OCI-M1 (cell line): ENCODE measurements around the gene RPTOR.

Experiments
- DNase-seq: peaks from one replicate; lab custom pipeline; 2025; lab: John Stamatoyannopoulos, UW

Gene RPTOR

GRCh38 chr17:80817321-80817845, 272.7 kb downstream of the RPTOR start:
- DNase-seq, result no peak

DNA sequence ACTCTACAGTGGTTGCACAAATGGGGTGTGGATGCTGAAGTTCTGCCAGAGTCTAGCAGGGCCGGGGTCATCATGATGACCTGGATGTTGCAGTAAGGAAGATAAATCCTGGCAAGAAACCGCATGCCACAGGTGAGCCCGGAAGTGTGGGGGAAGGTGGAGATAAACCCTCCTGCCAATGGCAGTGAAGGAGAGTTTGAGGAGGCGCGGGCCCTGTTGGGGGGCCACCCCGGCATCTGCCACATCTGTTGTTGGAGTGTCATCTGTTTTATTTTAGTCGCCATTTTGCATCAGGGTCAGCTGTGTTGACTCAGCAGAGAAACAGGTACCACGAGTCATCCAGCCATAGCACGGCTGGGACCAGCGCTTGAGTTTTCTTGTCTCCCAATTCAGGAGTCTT, 273.2 kb downstream of the RPTOR start:
- no peak for DNase-seq

- DNase-seq, result no peak
These were observed 274.2 kb downstream of the RPTOR start for GRCh38 chr17:80818871-80819270.

DNA sequence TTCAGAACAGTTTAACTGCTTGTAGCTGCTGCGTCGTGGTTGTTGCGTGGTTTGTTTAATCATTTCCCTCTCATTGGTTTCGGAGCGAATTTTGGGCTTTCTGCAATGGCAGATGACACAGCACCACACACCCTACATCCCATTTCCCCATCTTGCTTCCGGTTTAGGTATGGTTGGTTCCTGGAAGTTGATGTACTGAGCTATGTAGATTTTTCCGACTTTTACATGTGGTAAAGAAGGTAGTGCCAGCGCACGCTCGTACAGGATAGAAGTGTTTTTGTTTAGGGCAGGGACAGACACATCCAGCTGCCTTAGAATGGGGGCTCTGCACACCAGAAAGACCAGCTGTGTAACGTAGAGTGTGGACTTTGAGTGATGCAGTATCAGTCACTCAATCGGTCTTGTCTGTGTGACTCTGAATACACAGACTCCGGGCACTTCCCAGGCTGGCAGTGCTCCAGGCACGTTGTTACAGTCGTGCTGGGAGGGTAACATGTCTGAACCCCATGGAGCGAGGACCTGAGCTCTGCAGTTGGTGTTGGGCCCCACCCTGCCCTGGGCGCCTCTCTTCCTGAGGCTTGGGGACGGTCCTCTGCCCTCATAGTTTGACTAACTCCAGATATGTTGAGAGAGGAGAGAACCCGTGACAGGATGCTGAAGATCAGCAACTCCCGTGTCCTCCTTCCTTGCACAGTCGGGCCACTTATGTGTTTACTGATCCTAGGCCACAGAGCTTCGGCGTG, 275.0 kb downstream of the RPTOR start:
- DNase-seq, result no peak

DNA sequence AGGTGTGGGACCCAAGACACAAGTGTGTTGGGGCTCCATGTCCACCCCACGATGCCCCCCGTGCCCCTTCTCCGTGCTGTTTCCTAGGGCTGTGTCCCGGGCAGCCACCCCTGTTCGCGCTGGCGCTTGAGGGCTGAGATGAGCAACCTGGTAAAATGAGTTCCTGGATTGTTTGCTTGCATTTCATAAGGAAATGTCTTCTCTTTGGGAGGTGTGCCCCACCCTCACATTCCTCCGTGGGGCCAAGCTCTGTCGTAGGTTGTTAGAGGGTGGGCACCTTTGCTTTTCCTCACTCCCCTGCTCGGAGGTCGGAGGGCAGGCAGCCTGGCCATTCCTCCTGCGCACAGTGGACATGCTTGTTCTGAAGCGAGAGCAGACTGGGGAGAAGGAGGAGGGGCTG, 275.7 kb downstream of the RPTOR start:
- no peak for DNase-seq

GRCh38 chr17:80821546-80821945, 276.9 kb downstream of the RPTOR start:
- no peak for DNase-seq

GRCh38 chr17:80822021-80822699, 277.5 kb downstream of the RPTOR start:
- DNase-seq, result no peak

DNA sequence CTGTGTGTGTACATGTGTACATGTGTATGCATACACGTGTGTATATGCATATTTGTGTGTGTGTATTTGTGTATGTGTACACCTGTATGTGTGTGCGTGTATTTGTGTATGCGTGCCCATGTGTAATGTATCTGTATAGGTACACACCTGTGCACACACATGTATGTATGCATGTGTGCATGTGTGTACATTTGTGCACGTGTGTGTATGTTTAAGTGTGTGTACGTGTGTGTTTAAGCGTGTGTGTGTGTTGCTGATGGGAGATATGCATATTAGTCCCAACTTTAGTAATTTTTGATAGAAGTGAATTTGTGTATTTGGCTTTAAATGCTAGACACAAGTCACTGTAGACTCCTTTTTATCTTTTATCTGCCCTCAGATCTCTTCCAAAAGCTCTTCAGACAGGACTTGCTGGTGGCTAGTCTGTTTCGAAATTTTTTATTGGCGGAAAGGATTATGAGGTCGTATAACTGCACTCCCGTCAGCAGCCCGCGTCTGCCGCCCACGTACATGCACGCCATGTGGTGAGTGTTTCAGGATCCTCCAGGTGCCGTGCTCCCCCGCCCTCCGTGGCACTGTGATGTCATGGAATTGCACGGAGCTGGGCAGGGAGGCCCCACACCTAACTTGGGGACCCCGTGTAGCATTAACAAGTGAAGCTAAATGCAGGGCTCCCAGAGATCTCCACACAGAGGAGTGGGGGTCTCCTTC, 278.2 kb downstream of the RPTOR start:
- no peak for DNase-seq

DNA sequence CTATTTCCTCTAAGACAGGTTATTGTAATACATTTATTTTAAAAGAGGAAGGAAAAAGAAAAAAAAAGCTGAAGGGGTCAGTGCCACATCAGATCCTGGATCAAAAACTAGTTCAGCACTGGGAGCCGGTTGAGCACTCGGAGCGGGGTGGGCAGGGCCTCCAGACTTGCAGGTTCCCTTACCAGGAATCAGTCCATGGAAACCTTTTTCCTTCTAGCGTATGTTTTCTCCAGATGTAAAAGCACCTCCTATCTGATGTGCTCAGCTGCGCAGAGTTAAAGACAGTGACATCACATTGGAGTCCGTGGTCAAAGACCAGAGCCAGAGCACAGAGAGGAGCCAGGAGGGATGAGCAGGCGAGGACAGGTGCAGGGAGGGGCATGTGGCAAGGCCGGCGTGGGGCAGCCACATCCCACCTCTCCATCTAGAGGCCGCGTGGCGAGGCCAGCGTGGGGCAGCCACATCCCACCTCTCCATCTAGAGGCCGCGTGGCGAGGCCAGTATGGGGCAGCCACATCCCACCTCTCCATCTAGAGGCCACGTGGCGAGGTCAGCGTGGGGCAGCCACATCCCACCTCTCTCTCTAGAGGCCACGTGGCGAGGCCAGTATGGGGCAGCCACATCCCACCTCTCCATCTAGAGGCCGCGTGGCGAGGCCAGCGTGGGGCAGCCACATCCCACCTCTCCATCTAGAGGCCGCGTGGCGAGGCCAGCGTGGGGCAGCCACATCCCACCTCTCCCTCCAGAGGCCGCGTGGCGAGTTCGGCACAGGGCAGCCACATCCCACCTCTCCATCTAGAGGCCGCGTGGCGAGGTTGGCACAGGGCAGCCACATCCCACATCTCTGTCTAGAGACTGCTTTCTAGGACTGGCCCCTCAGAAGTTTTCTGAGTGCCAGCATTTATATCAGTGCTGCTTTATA, 280.2 kb downstream of the RPTOR start:
- DNase-seq, result no peak

- no peak for DNase-seq
These were observed 281.1 kb downstream of the RPTOR start for GRCh38 chr17:80825471-80826345.

DNA sequence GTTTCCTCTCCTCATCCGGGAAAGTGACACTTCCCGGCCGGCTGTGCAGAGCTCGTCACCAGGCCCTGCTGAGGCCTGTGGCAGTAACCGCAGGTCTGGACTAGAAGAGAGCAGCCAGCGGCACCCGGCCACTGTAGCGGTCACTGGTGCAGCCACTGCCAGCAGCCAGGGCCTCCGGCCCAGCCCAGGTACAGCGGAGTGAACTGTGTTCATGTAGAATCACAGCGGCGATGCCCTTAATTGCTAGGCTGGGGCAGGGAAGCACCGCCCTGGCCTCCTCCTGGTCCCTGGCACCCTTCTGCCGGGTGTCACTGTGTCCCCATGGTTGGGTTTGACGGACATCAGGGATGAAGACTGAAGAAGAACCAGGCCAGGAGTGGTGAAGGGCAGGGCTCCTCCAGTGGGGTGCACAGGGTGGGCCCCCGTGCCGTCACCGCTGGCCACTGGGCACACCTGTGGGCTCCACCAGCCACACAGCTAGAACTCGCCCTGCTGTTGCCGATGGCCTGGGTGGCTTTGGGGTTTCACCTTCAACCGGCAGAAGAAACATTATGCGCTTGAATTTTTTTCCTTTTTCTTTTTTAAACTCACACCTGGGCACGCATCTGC, 281.8 kb downstream of the RPTOR start:
- DNase-seq, result no peak

DNA sequence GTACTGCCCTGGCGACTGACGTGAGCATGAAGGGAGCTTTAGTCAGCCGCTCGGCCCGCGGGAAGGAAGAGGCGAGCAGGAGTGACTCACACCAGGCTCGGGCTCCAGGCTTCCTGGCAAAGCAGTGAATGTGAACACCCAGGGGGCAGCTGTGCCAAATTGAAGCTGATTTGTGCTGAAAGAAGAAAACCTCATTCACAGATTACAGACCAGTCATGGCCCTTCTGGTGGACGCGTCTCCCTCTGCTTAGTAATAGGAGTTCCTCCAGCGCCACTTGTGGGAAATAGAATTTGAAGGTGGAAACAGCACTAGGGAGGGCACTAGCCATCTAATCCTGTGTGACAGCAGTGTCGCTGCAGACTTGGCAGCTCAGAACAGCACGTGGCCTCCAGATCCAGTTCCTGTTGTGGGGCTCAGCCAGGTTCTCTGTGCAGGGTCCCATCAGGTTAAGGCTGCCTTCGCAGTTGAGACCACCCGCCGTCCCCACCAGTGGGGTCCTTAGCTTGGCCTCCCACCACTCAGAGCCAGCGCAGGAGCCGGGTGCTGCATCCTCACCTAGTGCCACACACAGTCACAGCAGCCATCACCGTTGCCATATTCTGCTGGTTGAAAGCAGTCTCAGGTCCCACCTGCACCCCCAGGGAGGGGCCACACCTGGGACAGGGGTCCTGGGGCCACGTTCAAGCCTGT, 282.5 kb downstream of the RPTOR start:
- DNase-seq, result no peak

DNA sequence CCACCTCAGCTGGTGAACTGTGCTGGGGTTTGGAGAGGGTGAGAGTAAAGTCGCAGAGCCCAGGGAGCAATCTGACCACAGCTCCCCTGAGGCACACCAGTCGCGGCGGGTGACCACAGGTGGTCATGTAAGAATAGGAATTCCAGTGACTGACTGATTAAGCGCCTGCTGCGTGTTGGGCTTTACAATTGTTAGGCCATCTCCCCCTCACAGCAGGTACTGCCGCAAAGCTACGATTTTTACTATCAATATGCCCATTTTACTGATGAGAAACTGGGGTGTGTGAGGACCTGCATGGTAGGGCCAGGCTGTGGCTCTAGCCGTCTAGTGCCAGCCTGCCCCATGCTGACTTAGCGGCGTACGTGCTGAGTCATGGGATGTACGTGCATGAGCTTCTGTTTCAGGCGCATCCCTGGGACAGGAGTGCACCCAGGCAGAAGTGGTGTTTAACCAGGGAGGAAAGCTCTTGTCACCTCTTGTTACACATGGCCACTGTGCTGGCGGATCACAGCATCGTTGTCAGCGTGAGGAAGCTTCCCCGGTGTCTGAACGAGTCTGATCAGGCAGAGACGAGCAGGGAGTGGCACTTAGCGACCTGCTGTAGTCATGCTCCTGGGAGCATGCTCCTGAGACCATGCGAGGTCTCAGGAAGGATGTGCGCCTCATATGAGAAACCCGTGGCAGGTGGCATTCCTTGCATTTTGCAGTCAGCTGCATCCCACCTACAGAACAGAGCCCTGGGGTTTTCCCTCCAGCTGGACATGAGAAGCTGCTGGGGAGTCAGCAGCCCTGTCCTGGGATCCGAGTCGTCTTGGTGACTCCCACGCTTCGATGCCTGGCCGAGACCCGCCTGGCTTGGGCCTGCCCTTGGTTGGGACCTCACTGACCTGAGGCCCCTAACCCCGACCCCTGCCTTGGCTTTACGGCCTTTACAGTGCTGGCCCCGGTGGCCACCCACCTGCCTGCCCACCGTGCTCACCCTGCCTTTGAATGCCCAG, 283.3 kb downstream of the RPTOR start:
- no peak for DNase-seq

- DNase-seq, result no peak
These were observed 284.7 kb downstream of the RPTOR start for GRCh38 chr17:80829166-80829813.

DNA sequence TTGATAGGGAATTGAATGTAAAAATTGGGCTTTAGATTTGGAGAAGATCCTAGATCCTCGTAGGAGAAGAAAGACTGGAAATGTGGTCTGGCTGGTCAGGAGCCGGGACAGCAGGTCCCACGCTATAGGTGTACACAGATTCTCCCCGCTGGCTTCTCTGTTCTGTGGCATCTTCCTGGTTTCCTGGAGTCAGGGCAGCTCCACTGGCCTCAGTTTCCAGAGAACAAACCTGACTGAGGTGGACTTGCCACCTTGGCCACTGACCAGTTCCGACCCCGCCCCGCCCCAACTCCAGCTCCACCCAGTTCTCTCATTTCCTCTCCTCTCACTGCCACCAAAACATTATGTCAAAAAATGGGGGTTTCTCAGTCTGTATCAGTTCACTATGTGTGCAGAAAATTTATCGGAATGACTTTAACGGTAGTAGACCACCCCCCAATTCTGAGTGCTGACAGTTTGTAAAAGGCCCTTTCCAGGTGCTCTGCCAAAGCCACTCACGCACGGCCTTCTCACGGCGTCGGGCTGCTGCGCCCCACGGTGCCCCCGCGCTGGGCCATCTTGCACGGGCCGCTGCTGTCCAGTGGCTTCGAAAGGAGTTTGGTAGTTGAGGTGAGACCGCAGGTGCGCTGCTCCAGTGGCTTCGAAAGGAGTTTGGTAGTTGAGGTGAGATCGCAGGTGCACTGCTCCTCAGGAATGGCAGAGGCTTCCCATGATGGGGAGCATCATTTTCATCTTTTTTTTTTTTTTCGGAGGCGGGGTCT, 285.6 kb downstream of the RPTOR start:
- no peak for DNase-seq

- DNase-seq, result no peak
These were observed 286.9 kb downstream of the RPTOR start for GRCh38 chr17:80831491-80831890.

DNA sequence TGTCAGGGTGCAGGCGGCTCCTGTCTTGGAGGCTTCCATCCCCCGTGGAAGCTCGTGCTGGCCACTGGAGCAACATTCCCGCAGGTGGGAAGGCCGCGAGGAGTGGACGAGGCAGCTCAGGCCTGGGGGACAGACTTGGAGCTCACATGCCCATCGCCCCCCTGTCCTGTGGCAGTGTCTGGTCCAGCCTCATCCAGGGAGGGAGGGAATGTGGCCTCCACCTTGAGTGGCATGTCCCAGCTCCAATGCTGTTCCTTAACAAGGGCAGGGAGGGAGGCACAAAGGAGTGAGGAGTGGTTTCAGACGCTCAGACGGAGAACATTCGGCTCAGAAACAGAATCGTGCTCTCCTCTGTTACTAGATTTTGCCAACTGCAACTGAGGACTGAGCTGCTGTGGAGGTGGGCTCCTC, 287.6 kb downstream of the RPTOR start:
- DNase-seq, result peak; percentile 41
